GM21576 (cell line): Measurements from ENCODE around the gene MICAL3.
"Not testable (repeated sequence)": the region's sequence is repeated elsewhere in the genome, so short reads cannot be mapped to it uniquely, and the experiment has no call there.

ENCODE experiments used
- ATAC-seq: cut with Tn5 transposase; IDR thresholded peaks from one replicate; pipeline ENCODE4 v1.9.1; 2021; ENCODE audit warnings: mild to moderate bottlenecking, moderate library complexity; ENCODE audit not compliant: unreplicated experiment

MICAL3 gene

DNA sequence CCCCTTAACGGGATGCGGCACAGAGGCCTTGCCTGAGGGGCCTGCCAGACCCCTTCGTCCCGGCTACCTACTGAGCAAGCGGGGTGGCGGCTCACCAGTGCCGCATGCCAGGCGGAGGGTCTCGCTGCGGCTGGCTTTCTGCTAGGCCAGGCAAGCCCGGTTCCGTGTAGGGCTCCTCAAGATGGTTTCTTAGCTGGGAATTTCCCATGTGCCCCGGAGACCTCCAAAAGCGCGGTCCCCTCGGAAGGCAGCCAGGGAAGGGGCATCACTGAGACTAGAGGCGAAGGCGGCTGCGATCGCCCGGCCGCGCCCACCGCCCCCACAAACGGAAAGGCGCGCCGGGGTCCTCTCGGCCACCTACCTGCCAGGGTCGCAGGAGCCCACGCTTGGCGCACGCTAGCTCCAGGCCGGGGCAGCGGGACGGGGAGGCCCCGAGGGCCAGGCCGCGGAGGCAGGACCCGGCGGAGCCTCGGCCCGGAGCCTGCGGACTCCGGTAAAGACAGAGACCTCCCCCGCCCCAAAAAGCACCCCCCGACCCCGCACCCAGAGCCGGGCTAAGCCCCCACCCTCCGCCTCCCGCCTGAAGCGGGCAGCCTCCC, 23.8 kb downstream of the MICAL3 start:
- no peak for ATAC-seq

DNA sequence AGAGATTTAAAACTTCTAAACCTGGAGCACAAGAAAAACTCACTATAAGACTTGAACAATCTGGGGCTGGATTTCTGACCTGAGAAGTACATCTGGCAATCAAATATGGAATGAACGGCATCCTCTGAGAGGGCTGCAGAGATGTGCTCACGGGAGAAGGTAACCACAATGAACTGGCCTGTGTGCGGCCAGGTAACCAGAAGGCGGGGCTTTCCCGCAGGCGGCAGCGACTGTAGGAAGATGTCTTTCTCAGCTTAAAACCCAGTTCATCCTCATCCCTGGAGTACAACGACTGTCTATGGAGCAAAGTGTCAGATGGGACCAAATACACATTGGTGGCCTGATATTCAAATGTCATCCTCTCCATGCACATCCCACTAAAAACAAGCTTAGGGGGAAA, 24.5 kb downstream of the MICAL3 start:
- no peak for ATAC-seq

DNA sequence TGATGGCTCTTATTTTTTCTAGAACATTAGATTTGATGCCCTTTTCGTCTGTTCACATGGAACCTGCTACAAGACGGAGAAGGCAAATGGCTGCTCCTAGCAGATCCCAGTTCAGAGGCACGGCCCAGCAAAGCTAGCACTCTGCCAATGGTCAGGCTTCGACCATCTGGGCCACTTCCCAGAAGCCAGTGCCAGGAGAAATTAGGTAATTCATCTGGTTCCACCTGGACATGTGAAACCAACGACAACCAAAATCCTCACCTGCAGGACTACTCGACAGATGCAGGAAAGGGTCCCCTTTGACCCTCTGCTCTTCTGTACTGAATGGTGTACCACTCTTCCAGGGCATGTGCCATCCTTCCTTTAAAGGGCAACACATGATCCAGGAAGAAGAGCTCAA, 25.4 kb downstream of the MICAL3 start:
- ATAC-seq, result no peak

DNA sequence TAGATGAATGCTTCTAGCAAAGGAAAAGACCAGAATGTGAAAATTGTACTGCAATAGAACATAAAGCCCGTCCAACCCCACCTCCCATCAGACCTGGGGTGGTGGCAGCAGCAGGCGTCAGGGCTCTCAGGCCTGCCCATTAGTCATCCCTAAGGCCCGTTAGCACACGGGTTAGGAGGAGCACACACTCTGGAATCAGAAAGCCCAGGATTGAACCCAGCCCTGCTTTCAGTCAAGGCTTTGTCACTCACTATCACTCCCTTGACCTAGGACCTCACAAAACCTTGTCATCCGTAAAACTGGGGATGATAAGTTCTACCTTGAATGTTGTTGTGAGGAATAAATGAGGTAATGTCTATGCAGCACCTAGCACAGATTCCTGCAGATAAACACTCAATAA, 26.9 kb downstream of the MICAL3 start:
- ATAC-seq, result no peak

DNA sequence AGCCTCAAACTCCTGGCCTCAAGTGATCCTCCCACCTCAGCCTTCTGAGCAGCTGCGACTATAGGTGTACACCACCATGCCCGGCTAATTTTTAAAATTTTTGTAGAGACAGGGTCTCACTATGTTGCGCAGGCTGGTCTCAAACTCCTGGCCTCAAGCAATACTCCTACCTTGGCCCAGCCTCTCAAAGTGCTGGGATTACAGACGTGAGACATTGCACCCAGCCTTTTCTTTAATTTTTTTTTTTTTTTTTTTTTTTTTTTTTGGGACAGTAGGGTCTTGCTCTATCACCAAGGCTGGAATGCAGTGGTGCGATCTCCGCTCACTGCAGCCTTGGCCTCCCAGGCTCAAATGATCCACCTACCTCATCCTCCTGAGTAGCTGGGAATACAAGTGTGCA, 29.1 kb downstream of the MICAL3 start:
- ATAC-seq, result not testable (repeated sequence)

DNA sequence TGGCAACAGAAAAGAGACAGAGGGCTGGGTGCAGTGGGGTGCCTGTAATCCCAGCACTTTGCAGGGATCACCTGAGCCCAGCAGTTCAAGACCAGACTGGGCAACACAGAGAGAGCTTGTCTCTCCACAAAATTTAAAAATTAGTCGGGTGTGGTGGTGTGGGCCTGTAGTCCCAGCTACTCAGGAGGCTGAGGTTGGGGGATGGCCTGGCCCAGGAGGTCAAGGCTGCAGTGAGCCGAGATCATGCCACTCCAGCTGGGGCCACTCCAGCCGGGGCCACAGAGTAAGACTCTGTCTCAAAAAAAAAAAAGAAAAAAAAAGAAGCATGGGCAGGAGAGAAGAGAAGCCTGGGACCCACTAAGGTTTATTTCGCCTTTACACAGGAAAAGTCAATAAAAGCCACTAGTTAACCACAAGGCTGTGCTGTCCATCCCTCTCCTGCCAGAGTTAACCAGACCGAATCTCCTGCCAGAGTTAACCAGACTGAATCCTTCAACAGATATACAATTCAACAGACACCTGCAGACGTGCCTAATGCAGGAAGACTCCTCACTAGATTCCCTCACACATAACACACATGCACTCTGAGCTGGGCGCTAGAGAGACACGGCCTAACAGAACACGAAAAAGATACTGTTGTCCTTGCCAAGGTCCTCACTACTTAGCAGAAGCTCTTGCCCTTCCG, 29.8 kb downstream of the MICAL3 start:
- ATAC-seq, result no peak

DNA sequence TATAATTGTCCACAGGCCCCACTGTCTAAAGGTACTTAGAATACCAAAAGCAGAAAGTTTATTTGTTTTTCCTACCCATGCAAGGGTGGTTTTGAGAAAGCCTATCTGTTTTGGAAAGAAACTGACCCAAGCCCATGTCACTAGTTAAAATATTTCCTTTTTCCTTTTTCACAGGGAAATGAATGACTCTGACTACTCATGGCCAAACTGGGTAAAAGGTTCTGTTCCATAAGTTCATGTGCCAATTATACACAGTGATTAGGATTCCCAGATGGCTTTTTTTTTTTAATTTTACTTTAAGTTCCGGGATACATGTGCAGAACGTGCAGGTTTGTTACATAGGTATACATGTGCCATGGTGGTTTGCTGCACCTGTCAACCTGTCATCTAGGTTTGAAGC, 31.4 kb downstream of the MICAL3 start:
- not testable (repeated sequence) for ATAC-seq

DNA sequence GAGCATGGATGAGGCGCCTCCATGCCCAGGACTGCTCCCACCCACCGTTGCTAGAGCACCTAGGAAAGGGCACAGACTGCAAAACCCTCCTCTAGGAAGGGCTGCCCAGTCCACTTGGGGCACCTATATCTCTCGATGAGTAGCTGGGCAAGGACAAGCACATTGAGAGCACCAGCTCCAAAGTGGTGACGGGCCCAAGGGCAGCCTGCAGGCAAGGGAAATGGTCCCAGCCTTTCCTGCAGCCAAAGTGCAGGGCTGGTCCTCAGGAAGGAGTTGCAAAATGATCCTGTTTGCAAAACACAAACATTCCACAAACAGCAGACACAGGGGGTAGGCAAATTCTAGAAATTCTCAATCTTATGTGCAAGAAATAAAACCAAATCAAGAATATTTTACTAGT, 32.4 kb downstream of the MICAL3 start:
- not testable (repeated sequence) for ATAC-seq

DNA sequence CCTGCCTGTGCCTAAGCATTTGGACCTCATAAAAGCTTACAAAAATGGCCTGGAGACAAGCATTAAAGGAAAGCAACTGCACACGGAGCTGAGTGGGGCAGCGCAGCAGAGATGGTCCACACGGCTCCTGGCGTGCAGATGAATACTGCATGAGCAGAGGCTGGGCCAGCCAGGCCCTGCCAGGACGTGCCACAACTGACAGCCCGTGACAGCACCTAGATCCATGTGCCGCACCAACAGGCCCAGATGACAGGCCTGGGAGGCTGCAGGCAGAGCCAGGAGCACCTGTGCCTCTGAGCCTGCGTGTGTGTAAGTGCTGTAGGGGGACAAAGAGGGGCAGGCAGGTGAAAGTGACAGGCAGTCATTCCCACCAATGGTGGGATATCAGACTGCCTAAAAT, 33.4 kb downstream of the MICAL3 start:
- no peak for ATAC-seq

DNA sequence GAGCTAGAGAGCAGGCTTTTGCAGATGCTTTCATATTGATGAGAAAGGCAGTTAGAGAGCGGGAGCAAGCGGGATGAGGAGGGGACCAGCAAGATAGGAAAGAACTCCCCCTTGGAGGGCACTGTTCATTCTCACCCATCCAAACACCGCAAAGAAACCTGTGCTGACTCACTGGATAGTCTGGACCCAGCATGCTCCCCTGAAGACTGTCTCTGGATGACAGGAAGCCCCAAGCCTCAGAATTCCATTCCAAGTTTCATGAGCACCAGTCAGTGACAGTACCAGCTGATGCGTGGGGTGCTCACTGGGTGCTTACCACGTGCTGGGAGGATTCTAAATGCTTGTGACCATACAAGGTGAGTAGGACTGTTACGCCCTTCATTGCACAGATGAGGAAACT, 34.2 kb downstream of the MICAL3 start:
- no peak for ATAC-seq

DNA sequence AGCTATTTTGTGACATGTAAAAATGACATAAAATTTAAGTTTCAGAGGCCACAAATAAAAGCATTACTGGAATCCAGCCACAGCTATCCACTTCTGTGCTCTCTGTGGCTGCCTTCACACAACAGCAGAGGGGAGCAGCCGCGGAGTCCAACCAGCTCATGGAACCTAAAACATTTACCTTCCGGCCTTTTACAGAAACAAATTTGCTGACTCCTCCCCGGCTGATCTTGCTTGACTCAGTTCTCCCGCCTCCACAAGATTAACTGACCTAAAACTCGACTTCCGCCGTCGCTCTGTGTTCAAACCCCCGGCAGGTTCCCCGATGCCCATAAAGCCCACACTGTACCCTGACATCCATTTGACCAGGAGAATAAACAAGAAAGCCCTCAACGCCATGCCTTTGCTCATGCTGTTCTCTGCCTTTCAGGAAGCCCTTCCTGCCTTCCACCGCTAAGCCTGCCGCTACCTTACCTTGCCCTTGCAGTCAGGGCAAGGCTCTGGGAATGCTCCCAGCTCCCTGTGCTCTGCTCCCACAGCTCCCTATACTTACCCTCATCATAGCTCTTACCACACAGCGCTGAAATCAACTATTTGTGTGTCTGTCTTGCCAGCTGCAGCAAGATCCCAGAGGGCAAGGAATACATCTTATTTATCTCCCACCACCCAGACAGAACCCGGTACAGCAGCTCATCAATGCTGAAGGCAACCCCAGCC, 35.4 kb downstream of the MICAL3 start:
- no peak for ATAC-seq

DNA sequence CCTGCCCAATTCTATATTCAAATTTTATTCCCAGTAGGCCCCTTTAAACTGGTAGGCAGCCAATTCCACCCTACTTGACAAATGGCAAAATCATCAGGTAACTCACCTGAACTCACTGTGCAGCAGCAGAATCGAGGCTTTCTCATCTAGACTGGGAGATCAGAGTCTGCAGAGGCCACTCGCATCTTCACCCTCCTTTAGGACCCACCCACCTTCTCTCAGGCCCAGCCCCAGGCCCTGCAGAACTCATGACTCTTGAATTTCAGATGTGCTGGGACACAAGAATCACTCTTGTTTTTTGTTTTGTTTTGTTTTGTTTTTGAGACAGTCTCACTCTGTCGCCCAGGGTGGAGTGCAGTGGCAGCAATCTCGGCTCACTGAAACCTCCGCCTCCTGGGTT, 38.8 kb downstream of the MICAL3 start:
- no peak for ATAC-seq

DNA sequence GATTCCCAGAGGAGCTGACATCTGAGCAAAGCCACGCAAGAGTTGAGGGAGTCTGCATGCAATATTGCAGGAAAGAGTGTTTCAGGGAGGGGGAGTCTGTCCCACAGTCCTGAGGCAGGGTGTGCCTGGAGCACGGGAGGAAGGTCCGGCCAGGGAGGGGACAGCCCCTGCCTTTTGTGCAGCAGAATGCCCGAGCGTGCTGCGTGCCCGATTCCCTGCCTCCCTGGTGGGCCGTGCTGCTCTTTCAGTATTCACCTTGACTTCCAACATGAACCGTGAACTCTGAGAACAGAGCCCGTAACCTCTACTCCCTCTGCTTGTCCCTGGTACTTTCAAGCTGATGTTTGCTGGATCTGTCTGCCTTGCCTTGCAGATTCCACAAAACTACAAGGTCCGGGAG, 39.3 kb downstream of the MICAL3 start:
- ATAC-seq, result not testable (repeated sequence)

DNA sequence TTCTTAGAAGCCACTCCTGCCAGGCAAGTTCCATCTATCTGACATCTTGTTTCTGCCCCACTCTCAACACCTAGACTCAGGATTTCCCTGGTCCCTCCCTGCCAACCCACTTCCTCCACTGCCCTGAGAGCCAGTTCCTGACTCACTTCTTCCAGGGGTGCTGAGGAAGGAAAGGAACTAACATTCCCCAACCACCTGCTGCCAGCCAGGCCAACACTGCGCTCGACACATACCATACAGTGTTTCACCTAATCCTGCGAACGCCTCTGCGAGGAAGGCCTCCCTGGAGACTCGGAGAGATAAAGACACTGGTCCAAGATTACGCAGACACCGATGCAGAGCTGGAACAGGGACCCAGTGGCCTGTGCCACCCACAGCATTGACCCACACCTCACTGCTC, 40.2 kb downstream of the MICAL3 start:
- no peak for ATAC-seq

DNA sequence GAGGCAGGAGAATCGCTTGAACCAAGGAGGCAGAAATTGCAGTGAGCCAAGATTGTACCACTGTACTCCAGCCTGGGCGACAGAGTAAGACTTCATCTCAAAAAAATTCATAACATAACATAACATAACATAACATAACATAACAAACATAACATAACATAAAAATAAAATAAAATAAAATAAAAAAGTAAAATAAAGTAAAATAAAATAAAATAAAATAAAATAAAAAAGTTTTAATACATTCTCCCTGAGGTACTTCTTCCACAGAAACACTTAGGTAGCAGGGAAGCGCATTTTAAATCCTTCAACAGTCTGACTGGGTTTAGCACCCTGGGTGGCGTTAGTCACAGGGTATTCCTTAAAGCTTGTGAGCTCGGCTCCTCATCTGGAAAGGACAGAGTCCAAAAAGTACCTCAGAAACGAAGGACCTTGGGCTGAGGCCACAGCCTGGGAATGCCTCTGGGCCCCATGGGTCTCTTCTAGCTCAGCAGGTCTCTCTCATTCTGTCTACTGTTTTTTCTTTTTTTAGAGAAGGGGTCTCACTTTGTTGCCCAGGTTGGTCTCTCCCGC, 41.7 kb downstream of the MICAL3 start:
- no peak for ATAC-seq

DNA sequence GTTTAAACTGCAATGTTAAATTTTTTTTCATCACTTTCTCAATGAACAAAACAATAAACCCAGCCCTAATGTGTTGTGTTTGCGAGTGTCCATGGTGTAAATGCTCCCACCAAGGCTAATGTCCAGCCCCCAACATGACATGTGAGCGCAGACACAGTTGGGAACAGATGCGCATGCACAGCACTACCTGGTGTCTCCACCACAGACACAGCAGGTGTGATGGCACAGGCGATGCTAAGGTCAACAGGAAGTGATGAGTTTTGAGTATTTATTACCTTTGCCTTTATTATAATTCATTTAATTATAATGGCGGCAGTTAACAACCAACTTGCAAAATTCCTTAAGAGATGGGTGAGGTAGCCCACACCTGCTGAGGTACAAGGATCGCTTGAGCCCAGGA, 42.9 kb downstream of the MICAL3 start:
- no peak for ATAC-seq

DNA sequence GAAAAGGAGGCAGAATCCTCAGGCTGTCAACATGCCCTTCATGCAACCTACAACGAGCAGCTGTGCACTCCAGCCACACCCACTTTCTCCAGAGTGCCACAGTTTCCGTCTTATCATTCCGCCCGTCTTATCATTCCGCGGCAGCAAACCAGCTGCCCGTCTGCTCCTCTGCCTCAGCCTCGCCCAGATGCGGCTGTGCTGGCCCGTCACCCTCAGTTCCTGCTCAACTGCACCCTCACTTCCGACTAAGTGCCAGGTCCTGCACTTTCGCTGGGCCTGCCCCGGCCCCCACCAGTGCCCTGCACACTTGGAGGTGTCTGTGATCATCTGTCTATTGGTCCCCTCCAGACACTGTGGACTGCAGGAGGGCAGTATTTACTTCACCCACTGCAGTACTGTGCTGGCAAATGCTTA, 43.7 kb downstream of the MICAL3 start:
- ATAC-seq, result no peak

DNA sequence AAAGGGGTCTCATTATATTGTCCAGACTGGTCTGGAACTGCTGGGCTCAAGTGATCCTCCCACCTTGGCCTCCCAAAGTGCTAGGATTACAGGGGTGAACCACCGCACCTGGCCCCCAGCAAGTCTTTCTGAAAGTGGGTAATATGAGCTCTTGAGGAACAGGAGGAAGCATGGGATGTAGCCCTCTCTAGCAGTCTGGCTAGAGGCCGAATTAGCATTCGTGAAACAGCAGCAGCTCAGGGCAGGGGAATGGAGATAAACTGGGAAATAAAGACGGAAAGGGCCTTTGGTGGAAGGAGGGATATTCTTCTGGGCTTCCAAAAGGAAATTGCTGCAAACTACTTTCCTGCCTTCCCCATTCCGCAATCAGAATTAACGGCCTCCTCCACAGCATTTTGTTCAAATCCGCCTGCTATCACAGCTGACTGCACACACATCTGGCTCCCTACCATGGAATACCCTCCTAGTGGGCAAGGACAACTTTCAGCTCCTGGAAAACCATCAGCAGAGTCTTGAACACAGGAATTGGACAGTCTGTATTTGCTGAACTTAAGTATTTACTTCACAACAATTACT, 44.3 kb downstream of the MICAL3 start:
- no peak for ATAC-seq

DNA sequence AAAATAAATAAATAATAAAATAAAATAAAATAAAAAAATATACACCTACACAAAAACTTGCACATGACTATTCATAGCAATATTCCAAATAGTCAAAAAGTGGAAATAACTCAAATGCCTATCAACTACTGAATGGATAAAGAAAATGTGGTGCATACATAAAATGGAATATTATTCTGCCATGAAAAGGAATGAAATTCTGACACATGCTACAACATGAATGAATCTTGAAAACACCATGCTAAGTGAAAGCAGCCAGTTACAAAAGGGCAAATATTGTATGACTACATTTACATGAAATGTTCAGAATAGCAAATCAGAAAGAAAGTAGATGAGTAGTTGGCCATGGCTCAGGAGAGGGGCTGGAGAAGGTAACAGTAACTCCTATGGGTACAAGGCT, 46.3 kb downstream of the MICAL3 start:
- ATAC-seq, result no peak

DNA sequence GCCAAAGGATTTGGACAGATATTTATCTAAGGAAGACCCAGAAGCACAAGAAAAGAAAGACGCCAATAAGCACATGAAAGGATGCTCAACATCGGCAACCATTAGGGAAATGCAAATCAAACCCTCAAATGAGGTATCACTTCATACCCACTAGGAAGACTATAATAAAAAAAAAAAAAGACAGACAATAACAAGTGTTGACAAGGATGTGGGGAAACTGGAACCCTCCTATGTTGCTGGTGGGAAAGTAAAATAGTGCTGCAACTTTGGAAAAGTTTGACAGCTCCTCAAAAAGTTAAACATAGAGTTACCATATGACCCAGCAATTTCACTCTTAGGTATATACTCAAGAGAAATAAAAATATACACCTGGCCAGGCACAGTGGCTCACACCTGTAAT, 47.0 kb downstream of the MICAL3 start:
- ATAC-seq, result no peak

DNA sequence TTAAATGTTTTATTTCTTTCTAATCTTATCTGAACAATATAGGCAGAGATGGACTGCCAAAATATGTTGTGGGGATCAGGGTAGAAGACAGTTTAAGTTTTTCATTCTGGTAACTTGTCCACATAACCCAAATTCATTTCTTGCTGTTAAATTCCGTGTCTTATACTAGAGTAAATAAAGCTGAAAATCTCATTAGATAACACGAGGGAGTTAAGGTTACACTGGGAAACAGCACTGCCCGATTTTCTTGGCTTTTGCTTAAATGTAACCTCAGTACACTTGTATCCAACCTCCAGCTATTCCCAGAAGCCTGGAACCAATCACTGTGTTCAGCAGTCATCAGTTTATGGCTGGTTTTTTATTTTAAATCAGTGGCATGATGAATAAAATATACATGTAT, 48.2 kb downstream of the MICAL3 start:
- ATAC-seq, result no peak
